Fibroblast of lung (primary cell): ENCODE data around the gene CRADD.

ENCODE experiments used
- EZH2 ChIP-seq: IDR thresholded peaks from 2 replicates; pipeline ENCODE4 v1.5.1; 2012; ENCODE audit warnings: low read length, control low read depth, mild to moderate bottlenecking; ENCODE audit errors: missing control alignments
- TF ChIP-seq, protein P1 (sequence below), 2 donors: IDR thresholded peaks in 1 of 2; conservative IDR thresholded peaks in 1 of 2; 1 replicate in 1 of 2; 2 replicates in 1 of 2; pipeline ENCODE4 v1.5.1; 2011 to 2012; ENCODE audit warnings: low read length in 2 of 2, control low read depth in 1 of 2, inconsistent platforms in 1 of 2, low read depth in 1 of 2, mild to moderate bottlenecking in 1 of 2

DNA sequence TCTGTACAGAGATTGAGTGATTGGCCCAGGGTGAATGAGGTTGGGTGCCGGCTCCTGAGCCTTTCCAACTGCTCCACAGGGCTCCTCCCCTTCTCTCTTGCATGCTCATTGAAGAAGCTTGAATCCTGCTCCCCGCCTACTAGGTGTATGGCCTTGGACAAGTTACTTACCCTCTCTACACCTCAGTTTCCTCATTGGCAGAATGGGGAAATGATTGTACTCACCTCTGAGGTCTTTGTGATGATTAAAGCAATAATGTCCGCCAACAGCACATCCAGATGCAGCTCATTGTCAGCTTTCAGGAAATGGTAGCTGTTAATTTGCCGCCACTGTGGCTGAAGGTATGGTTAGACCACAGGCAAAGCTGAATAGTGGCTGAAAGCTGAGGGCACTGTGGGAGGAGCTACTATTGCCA, 174.1 kb downstream of the CRADD start:
- no peak for TF ChIP-seq EZH2
- TF ChIP-seq, protein P1, sequence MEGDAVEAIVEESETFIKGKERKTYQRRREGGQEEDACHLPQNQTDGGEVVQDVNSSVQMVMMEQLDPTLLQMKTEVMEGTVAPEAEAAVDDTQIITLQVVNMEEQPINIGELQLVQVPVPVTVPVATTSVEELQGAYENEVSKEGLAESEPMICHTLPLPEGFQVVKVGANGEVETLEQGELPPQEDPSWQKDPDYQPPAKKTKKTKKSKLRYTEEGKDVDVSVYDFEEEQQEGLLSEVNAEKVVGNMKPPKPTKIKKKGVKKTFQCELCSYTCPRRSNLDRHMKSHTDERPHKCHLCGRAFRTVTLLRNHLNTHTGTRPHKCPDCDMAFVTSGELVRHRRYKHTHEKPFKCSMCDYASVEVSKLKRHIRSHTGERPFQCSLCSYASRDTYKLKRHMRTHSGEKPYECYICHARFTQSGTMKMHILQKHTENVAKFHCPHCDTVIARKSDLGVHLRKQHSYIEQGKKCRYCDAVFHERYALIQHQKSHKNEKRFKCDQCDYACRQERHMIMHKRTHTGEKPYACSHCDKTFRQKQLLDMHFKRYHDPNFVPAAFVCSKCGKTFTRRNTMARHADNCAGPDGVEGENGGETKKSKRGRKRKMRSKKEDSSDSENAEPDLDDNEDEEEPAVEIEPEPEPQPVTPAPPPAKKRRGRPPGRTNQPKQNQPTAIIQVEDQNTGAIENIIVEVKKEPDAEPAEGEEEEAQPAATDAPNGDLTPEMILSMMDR (conservative IDR thresholded peaks at IDR 0.05 in 1 of 2, IDR thresholded peaks at IDR 0.05 in 1 of 2; ENCODE audit: low read depth in 1 of 2, low read length in 2 of 2): no peak
